GM23338 (cell line): ENCODE results near the gene PTGS1. TPM values are rescaled to one million over a fixed set of nuclear protein-coding genes. Genes with fewer than 3 reads are reported as not detected.

Experiments
- ATAC-seq: fragments of 200-7000 bp; cut with Tn5 transposase; 3 replicates; pipeline ENCODE4 v1.9.1; 2020
- DNase-seq: peaks from one replicate; pipeline ENCODE4 v3.0.0-alpha.2; 2015; ENCODE audit warnings: low spot score
- H2AFZ ChIP-seq: fragments of 200-600 bp; sonication (generic); 2 replicates; pipeline ENCODE4 v1.8.0; 2016; ENCODE audit warnings: antibody characterized with exemption, mild to moderate bottlenecking, moderate library complexity
- H3F3A ChIP-seq: fragments of 200-600 bp; sonication (generic); replicated peaks from 2 replicates; pipeline ENCODE4 v1.8.0; 2017; ENCODE audit warnings: antibody characterized with exemption, mixed run types, low read depth
- H3K27ac ChIP-seq: fragments of 200-600 bp; sonication (generic); 2 replicates; pipeline ENCODE4 v1.6.1; 2016; ENCODE audit warnings: low read depth
- H3K27me3 ChIP-seq: fragments of 200-600 bp; sonication (generic); 2 replicates; pipeline ENCODE4 v1.8.0; 2016; ENCODE audit warnings: mild to moderate bottlenecking, mixed run types, moderate library complexity; ENCODE audit not compliant: insufficient read depth
- H3K36me3 ChIP-seq: fragments of 200-600 bp; sonication (generic); 2 replicates; pipeline ENCODE4 v1.8.0; 2016; ENCODE audit warnings: mild to moderate bottlenecking; ENCODE audit not compliant: insufficient read depth
- H3K4me1 ChIP-seq: fragments of 200-600 bp; sonication (generic); 2 replicates; pipeline ENCODE4 v1.8.0; 2016; ENCODE audit warnings: mild to moderate bottlenecking, moderate library complexity; ENCODE audit not compliant: insufficient read depth
- H3K4me2 ChIP-seq: fragments of 200-600 bp; sonication (generic); 2 replicates; pipeline ENCODE4 v1.7.1; 2017; ENCODE audit warnings: mixed run types
- H3K4me3 ChIP-seq: fragments of 200-600 bp; sonication (generic); 2 replicates; pipeline ENCODE4 v1.6.1; 2016; ENCODE audit warnings: mixed run types
- H3K79me2 ChIP-seq: fragments of 200-600 bp; sonication (generic); replicated peaks from 2 replicates; pipeline ENCODE4 v1.8.0; 2017; ENCODE audit warnings: mild to moderate bottlenecking; ENCODE audit not compliant: insufficient read depth
- H3K9me2 ChIP-seq: fragments of 200-600 bp; sonication (generic); 2 replicates; pipeline ENCODE4 v1.8.0; 2017; ENCODE audit not compliant: insufficient read depth
- H4K20me1 ChIP-seq: fragments of 200-600 bp; sonication (generic); replicated peaks from 2 replicates; pipeline ENCODE4 v1.8.0; 2017; ENCODE audit warnings: mild to moderate bottlenecking; ENCODE audit not compliant: insufficient read depth
- H3K27ac Mint-ChIP-seq: 2 replicates; pipeline ENCODE4 v1.8.0; 2020; ENCODE audit warnings: inconsistent platforms, mild to moderate bottlenecking, moderate library complexity, mixed read lengths
- H3K27me3 Mint-ChIP-seq: 3 replicates; pipeline ENCODE4 v1.8.0; 2022; ENCODE audit warnings: low read depth, mild to moderate bottlenecking, moderate library complexity, mixed read lengths, inconsistent platforms; ENCODE audit not compliant: insufficient read depth, poor library complexity
- H3K36me3 Mint-ChIP-seq: 3 replicates; pipeline ENCODE4 v1.8.0; 2021; ENCODE audit warnings: low read depth, mild to moderate bottlenecking, inconsistent platforms, moderate library complexity, mixed read lengths
- H3K4me1 Mint-ChIP-seq: 3 replicates; pipeline ENCODE4 v1.8.0; 2020; ENCODE audit warnings: mild to moderate bottlenecking, inconsistent platforms, mixed read lengths
- H3K4me3 Mint-ChIP-seq: 3 replicates; pipeline ENCODE4 v1.8.0; 2021; ENCODE audit warnings: moderate library complexity, mild to moderate bottlenecking, inconsistent platforms, mixed read lengths
- H3K9me3 Mint-ChIP-seq: 3 replicates; pipeline ENCODE4 v1.8.0; 2020; ENCODE audit warnings: moderate library complexity, mild to moderate bottlenecking, inconsistent platforms, mixed read lengths
- CREB1 ChIP-seq: fragments of 250-450 bp; sonication (Bioruptor Pico); IDR thresholded peaks from 2 replicates; pipeline ENCODE4 v1.5.0; 2020; ENCODE audit warnings: low read depth, mild to moderate bottlenecking, moderate library complexity
- CTCF ChIP-seq, 2 experiments: fragments of 200-600 bp in 1 of 2; sonication (generic) in 1 of 2; conservative IDR thresholded peaks; 2 replicates each; pipeline versions ENCODE4 v1.5.1 to v1.6.1; 2016 to 2017; ENCODE audit warnings: antibody characterized with exemption in 2 of 2, low read depth in 2 of 2, mild to moderate bottlenecking in 2 of 2, moderate library complexity in 1 of 2
- EZH2phosphoT487 ChIP-seq: fragments of 200-600 bp; sonication (generic); IDR thresholded peaks from one replicate; pipeline ENCODE4 v1.8.1; 2018; ENCODE audit warnings: antibody characterized with exemption; ENCODE audit not compliant: unreplicated experiment
- JUNB ChIP-seq: IDR thresholded peaks from one replicate; pipeline ENCODE4 v1.6.1; 2016; ENCODE audit warnings: antibody characterized with exemption; ENCODE audit not compliant: unreplicated experiment
- NANOG ChIP-seq: IDR thresholded peaks from 2 replicates; pipeline ENCODE4 v1.6.1; 2016; ENCODE audit warnings: antibody characterized with exemption, borderline replicate concordance
- POLR2AphosphoS5 ChIP-seq: IDR thresholded peaks from 2 replicates; pipeline ENCODE4 v1.6.1; 2016; ENCODE audit warnings: antibody characterized with exemption, low read depth
- STAT1 ChIP-seq: IDR thresholded peaks from one replicate; pipeline ENCODE4 v1.6.1; 2016; ENCODE audit warnings: antibody characterized with exemption; ENCODE audit not compliant: unreplicated experiment
- ZNF114 ChIP-seq: fragments of 250-450 bp; sonication (Bioruptor Pico); IDR thresholded peaks from 2 replicates; pipeline ENCODE4 v1.5.0; 2020; ENCODE audit warnings: mild to moderate bottlenecking, moderate library complexity
- ZNF331 ChIP-seq: fragments of 250-450 bp; sonication (Bioruptor Pico); IDR thresholded peaks from 2 replicates; pipeline ENCODE4 v1.5.0; 2020; ENCODE audit warnings: low read depth, mild to moderate bottlenecking, moderate library complexity
- polyA plus RNA-seq: library from polyadenylated mRNA; unstranded; fragments of >200 nt; fragmentation: Nextera tagmentation; extraction: Ambion mirVana; gene quantifications from 2 replicates; pipeline ENCODE4 v1.2.1, GENCODE V29; 2016
- total RNA-seq: library from RNA; depleted of rRNA; stranded (reverse); fragments of >200 nt; shearing (Covaris generic); gene quantifications from 2 replicates; pipeline ENCODE4 v1.2.3, GENCODE V29; 2014
- TF ChIP-seq, protein P1 (sequence below): IDR thresholded peaks from one replicate; pipeline ENCODE4 v1.6.1; 2018; ENCODE audit warnings: antibody characterized with exemption; ENCODE audit not compliant: unreplicated experiment
- TF ChIP-seq, protein P2 (sequence below): IDR thresholded peaks from 2 replicates; pipeline ENCODE4 v1.6.1; 2016; ENCODE audit warnings: antibody characterized with exemption

Gene PTGS1
- total and polyA plus RNA-seq, 2 experiments from 2014 or later = 0.48 to 1.3 TPM

GRCh38 chr9:122392714-122393113, 21.9 kb downstream of the PTGS1 start (continued):
- TF ChIP-seq CTCF (conservative IDR thresholded peaks at IDR 0.05; ENCODE audit: low read depth in 2 of 2) = no peak
- no peak for TF ChIP-seq ZNF114 (CRISPR knock-in tag)
- no peak for TF ChIP-seq CREB1 (CRISPR knock-in tag)
- no peak for TF ChIP-seq STAT1
- no peak for TF ChIP-seq NANOG
- TF ChIP-seq JUNB = no peak
- TF ChIP-seq, protein P1, sequence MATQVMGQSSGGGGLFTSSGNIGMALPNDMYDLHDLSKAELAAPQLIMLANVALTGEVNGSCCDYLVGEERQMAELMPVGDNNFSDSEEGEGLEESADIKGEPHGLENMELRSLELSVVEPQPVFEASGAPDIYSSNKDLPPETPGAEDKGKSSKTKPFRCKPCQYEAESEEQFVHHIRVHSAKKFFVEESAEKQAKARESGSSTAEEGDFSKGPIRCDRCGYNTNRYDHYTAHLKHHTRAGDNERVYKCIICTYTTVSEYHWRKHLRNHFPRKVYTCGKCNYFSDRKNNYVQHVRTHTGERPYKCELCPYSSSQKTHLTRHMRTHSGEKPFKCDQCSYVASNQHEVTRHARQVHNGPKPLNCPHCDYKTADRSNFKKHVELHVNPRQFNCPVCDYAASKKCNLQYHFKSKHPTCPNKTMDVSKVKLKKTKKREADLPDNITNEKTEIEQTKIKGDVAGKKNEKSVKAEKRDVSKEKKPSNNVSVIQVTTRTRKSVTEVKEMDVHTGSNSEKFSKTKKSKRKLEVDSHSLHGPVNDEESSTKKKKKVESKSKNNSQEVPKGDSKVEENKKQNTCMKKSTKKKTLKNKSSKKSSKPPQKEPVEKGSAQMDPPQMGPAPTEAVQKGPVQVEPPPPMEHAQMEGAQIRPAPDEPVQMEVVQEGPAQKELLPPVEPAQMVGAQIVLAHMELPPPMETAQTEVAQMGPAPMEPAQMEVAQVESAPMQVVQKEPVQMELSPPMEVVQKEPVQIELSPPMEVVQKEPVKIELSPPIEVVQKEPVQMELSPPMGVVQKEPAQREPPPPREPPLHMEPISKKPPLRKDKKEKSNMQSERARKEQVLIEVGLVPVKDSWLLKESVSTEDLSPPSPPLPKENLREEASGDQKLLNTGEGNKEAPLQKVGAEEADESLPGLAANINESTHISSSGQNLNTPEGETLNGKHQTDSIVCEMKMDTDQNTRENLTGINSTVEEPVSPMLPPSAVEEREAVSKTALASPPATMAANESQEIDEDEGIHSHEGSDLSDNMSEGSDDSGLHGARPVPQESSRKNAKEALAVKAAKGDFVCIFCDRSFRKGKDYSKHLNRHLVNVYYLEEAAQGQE = no peak
- TF ChIP-seq POLR2AphosphoS5 = no peak
- TF ChIP-seq EZH2phosphoT487 = no peak
- no peak for TF ChIP-seq ZNF331 (CRISPR knock-in tag)

DNA sequence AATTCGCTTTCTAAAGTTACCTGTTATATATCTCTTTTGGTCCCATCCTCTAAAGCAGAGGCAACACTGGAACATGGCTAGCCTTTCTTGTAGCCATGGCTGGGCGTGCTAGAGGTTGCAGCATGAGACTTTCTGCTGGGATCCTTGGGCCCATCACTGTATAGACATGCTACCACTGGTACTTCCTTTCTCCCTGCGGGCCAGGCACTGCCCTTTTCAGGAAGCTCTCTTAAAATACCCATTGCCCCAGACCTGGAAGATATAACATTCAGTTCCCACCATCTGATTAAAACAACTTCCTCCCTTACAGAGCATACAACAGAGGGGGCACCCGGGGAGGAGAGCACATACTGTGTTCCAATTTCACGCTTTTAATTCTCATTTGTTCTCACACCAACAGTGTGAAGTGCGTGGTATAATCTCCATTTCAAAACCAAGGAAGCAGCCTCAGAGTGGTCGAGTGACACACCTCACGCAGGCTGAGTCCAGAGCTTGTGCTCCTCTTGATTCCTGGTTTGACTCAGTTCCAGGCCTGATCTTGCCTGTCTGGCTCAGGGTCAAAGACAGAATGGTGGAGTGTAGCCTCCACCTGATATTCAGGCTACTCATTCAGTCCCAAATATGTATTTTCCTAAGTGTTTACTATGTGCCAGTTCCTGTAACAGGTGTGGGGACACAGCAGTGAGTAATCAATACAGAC, 22.6 kb downstream of the PTGS1 start:
- no peaks in the 10 kb centered on the region for H4K20me1 ChIP-seq
- H3K79me2 ChIP-seq = no peaks in the 10 kb centered on the region
- H3F3A ChIP-seq = no peaks in the 10 kb centered on the region
- H3K4me3 Mint-ChIP-seq = no peak overlapping the region
- H3K27ac ChIP-seq = no peak overlapping the region
- no peaks in the 10 kb centered on the region for H3K27me3 ChIP-seq
- H3K9me3 Mint-ChIP-seq = no peaks in the 10 kb centered on the region
- DNase-seq (no peak), ATAC-seq (no peak)
- peaks cover 4% of the 10 kb centered on the region; the same call in 1 of the 2 replicates for H3K4me1 ChIP-seq
- H3K27ac Mint-ChIP-seq = no peak overlapping the region
- H3K27me3 Mint-ChIP-seq = peaks cover 1% of the 10 kb centered on the region
- peaks cover 5% of the 10 kb centered on the region; the same call in 2 of the 3 replicates for H3K4me1 Mint-ChIP-seq
- no peak overlapping the region for H3K4me2 ChIP-seq
- H3K36me3 ChIP-seq = no peaks in the 10 kb centered on the region
- H2AFZ ChIP-seq = no peak overlapping the region
- no peaks in the 10 kb centered on the region for H3K36me3 Mint-ChIP-seq
- no peak overlapping the region for H3K4me3 ChIP-seq
- H3K9me2 ChIP-seq = no peaks in the 10 kb centered on the region
- TF ChIP-seq ZNF331 (CRISPR knock-in tag) (no peak), CREB1 (CRISPR knock-in tag) (no peak), STAT1 (no peak), ZNF114 (CRISPR knock-in tag) (no peak), CTCF (conservative IDR thresholded peaks at IDR 0.05; ENCODE audit: low read depth in 2 of 2) (no peak)
- TF ChIP-seq, protein P2, sequence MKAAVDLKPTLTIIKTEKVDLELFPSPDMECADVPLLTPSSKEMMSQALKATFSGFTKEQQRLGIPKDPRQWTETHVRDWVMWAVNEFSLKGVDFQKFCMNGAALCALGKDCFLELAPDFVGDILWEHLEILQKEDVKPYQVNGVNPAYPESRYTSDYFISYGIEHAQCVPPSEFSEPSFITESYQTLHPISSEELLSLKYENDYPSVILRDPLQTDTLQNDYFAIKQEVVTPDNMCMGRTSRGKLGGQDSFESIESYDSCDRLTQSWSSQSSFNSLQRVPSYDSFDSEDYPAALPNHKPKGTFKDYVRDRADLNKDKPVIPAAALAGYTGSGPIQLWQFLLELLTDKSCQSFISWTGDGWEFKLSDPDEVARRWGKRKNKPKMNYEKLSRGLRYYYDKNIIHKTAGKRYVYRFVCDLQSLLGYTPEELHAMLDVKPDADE = no peak
